EH (cell line): ENCODE measurements around the gene MAN2B1.
"Not testable (repeated sequence)": the region's sequence is repeated elsewhere in the genome, so short reads cannot be mapped to it uniquely, and the experiment has no call there.

ENCODE experiments used
- DNase-seq: peaks from one replicate; pipeline ENCODE4 v3.0.0-alpha.2; 2015; ENCODE audit warnings: low read depth

The MAN2B1 gene

DNA sequence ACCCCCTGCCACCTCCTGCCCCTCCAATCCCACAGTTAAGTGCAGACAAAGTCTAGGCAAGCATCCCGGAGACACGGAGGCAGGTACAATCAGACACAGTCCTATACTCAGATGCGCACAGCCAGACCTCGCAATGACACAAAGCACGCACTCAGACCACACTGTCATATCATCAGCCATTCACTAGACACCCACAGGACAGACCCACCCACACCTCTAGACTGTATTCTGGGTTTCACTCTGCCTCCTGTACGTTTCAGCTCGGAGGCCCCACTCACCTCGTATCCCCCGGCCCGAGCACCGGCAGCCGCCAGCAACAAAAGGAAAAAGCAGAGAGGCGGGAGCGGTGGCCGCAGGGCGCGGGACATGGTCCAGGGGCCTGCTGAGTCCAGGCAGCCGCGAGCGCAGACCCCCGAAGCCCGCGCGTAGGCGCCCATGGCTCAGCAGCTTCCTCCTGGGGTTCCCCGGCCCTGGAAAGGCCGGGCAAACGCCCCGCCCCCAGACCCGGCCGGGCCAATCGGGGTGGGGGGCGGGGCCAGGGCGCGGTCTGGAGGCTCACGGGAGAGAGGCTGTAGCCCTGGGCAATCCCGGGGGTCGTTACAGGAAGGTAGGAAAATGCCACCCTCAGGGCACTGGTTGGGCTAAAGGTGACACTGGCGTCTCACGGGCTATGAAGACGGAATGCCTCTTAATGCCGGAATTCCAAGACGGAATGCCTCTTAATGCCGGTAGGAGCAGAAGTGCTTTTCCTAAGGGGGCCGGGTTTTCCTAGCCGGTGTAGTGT, at the start of gene MAN2B1, which contains the start of gene WDR83:
Gene MAN2B1, minus strand, starts transcription at position 478 of the 784 bp plus-strand sequence. Its CDS starts 41 bp downstream, at position 437.
Gene WDR83, plus strand, starts transcription at position 543 of the 784 bp plus-strand sequence. CDS start 2,984 bp downstream, outside the sequence.
- DNase-seq: peak; percentile 75

DNA sequence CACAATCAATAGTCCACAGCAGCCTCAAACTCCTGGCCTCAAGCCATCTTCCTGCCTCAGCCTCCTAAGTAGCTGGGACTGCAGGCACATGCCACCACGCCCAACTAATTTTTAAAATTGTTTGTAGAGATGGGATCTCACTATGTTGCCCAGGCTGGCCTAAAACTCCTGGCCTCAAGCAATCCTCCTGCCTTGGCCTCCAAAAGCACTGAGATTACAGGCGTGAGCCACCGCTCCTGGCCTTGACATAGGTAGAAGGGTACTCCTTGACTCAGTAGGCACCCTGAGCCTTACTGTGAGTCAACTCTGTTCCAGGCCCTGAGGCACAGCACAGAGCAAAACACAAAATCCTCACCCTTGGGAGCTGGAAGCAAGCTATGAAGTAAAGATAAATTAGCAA, 49.4 kb upstream of the MAN2B1 start:
- DNase-seq: no peak

DNA sequence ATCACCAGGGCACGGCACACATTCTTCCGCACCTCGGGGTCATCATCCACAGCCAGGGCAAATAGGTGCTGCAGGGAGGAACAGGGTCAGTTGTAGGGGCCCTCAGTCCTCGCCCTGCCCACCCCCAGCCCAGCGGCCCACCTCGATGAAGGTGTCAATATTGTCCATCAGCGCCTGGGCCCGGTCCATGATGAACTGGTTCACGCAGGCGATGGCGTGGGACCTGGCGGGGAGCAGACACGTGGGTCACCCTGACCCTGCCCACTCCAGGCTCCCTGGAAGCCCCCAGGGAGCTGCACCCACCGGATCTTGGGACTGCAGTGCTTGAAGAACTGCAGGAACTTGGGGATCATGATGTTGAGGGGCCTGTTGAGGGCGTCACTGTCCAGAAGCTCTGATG, 48.6 kb upstream of the MAN2B1 start:
- DNase-seq: no peak

DNA sequence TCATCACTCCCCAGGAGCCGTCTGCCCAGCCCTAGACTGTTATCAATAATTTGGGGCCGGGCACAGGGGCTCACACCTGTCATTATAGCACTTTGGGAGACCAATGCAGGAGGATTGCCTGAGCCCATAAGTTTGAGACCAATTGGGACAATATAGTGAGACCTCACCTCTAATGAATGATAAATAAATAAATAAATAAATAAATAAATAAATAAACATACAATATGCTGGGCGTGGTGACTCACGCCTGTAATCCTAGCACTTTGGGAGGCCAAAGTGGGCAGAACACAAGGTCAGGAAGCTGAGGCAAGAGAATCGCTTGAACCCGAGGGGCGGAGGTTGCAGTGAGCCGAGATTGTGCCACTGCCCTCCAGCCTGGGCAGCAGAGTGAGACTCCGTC, 46.8 kb upstream of the MAN2B1 start:
- not testable (repeated sequence) for DNase-seq

DNA sequence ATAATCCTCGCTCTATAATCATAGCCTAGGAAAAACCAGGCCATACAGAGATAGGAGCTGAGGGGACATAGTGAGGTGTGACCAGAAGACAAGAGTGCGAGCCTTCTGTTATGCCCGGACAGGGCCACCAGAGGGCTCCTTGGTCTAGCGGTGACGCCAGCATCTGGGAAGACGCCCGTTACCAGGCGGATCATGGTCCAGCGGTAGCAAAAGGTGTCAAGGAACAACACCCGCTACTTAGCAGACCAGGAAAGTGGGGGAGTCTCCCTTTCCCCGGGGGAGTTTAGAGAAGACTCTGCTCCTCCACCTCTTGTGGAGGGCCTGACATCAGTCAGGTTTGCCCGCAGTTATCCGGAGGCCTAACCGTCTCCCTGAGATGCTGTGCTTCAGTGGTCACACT, 45.5 kb upstream of the MAN2B1 start:
- DNase-seq: not testable (repeated sequence)

DNA sequence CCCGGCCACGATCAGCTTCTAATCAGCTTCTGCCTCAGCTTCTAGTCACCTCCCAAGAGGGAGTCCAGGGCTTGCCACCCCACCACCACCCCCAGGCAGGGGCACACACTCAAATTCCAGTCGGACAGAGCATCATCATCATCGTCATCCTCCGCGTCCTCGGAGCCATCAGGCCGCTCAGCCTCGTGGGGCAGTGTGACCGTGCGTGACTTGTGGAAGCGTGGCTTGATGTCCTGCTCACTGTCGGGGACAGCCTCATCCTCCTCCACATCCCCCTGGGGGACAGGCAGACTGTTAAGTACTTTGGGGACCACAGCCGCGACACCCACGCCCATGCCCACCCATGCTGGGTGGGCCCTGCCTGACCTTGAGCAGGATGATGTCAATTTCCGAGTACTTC, 44.6 kb upstream of the MAN2B1 start:
- no peak for DNase-seq

DNA sequence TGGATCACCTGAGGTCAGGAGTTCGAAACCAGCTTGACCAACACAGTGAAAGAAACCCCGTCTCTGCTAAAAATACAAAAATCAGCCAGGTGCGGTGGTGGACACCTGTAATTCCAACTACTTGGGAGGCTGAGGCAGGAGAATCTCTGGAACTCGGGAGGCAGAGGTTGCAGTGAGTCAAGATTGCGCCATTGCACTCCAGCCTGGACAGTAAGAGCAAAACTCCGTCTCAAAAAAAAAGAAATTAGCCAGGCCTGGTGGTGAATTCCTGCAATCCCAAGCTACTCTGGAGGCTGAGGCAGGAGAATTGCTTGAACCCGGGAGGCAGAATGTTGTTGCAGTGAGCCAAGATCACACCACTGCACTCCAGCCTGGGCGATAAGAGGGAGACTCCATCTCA, 42.1 kb upstream of the MAN2B1 start:
- no peak for DNase-seq

DNA sequence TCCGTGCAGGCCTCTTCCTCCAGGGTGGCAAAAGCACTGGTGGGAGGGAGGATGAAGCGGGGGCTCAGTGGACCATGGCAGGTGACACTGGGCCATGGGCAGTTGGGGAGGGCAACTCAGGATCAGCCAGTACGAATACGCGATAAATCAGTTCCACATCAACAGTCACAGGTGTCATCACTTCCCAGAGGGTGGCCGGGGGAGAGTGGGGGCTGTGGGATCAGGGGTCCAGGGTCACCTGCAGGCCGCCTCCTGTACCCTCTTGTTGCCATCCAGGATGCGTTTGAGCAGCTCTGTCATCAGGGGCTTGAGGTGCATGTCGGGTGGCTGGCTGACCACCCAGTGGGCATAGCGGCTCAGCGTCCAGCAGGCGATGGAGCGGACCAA, 39.8 kb upstream of the MAN2B1 start:
- no peak for DNase-seq

DNA sequence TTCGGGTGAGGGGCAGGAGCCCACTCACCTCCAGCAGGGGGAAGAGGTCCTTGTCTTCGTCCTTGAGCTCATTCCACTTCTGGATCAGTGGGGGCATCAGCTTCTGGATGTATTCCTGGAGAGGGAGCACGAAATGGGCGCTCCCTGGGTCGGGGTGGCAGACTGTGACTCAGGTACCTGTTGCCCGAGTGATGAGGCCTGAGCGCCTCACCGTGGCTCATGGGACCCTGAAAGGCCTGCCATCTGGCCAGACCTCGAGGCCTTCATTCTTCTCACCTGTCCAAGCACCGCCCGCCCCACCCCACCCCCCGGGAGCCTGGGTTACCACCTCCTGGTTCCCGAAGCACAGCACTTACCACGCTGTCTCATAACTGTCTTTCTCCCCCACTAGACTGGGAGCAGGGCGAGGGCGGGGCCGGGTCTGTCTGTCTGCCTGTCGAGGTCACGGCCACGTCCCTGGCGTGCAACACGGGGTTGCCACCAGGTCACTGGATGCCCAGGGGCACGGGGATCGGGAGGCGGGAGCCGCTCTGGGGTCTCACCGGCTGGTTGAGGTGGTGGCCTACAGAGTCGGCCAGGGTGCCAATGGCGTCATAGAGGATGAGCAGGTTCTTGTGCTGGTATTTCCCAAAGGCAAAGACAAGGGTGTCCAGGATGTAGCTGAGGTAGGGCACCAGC, 39.3 kb upstream of the MAN2B1 start:
- DNase-seq: no peak

DNA sequence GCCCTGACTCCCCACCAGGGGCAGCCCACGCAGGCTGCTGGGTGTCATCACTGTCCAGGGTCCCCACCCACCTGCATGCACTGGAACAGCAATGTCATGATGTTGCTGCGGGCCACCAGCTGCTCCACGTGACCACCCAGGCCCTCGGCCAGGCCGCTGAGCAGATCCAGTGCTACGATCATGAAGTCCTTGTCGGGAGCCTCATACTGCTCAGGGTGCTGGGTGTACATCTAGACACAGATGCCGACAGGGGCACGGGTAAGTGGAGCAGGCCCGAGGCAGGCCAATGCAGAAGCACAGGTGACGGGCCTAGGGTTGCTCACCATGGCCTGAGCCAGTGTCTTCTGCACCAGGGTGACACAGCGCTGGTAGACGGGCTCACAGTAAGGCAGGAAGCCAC, 38.6 kb upstream of the MAN2B1 start:
- no peak for DNase-seq

DNA sequence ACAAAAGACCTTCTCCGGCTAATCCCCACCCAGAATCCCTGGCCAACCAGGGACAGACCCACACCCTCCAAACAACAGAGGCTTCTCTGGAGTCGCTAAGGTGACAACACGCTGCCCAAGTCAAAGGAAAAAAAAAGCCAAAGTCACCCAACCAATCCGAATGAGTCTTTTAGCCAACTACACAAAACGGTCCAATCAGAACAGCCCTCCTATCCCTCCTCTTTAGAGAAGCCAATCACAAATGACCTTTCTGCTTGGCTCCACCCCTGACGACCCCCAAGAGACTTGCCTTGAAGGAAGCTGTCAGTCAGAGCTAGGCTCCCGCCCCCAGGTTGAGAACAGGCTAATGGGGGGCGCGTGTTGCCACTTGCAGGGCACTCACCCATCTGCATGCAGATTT, 36.5 kb upstream of the MAN2B1 start:
- peak; percentile 52 for DNase-seq

DNA sequence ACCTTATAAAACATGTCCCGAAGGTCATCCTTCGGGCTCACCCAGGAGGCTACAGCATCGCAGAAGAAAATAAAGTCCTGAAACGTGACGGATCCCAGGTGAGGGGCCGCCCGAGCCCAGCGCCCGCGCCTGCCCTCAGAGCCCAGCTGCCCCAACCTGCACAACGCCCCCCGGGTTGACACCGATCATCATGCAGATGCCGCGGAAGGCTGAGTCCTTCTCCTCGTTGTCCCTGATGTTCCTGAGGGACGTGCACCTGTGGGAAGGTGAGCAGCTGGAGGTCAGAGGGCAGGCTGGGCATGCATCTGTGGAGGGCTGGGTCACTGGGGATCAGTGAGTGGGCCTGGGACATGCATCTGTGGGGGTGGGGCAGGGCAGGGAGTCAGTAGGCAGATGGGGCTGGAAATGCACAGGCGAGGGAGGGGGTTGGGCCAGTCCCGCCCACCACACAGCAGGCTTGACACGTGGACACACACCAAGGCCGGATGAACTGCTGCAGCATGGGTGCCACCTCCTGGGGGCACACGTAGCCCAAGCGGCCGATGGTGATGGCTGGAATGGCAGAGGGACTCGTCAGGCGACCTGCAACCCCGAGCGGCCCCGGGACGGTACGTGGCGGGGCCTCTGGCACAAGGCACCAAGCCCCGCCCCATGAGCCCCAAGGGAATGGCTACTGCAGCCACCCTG, 35.2 kb upstream of the MAN2B1 start:
- no peak for DNase-seq

DNA sequence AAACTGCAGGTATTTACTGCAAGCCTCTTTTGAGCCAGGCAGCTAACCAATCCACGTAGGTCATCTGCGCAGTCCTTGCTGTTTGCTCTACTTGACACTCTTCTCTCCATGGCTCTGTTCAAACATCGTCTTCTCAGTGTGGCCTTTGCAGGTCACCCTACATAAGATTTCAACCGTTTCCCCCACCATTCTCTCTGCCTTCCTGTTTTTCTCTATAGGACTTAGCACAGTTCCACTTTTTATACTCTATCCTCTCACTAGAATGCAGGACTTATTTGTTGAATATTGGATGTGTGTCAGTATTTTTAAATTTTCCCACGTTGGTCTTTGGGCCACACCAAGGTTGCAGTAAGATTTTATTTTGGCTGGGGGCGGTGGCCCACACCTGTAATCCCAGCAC, 31.6 kb upstream of the MAN2B1 start:
- DNase-seq: no peak

DNA sequence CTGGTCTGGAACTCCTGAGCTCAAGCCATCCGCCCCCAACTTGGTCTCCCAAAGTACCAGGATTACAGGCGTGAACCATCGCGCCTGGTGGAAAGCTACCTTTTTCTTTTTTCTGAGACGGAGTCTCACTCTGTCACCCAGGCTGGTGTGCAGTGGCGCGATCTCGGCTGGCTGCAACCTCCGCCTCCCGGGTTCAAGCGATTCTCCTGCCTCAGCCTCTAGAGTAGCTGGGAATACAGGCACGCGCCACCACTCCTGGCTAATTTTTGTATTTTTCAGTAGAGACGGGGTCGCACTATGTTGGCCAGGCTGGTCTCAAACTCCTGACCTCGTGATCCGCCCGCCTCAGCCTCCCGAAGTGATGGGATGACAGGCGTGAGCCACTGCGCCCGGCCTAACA, 30.9 kb upstream of the MAN2B1 start:
- not testable (repeated sequence) for DNase-seq

DNA sequence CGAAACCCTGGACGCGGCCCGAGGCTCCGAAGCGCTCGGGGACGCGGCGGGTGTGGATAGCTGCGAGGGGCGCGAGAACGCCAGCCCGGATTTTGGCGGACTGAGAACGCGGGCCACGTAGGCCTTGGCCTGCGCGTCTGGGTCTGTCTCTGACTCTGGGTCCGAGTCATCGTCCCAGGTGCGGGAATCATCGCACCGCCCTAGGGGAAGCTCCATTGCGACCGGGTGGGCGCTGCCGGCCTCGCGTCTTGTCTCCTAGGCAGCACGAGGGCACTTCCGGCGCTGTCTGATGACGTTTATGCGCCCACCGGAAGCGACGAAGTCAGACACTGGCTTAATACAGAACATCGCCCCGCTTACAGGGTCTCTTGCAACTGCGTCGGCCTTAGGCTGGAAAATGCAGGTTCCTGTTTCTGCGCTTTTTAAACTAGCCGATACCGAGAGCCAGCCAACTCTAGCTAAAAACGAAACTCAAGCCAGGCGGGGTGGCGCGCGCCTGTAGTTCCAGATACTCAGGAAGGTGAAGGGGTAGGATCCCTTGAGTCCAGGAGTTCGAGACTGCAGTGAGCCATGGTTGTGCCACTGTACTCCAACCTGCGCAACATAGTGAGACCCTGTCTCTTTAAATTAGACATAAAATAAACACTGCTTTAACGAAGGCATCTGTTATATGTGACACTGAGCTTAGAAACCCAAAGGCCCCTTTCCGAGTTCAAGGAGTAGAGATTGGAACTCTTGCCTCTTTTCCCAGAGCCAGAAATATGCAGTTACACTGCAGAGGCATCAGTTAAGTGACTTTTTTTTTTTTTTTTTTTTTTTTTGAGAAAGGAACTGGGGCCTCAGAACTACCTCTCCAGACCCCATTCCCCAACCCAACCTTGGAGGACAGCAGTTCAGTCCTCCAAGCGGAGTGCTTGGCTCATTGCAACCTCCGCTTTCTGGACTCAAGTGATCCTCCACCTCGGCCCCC, 30.1 kb upstream of the MAN2B1 start, which contains the start of gene FBXW9:
Gene FBXW9, minus strand, starts transcription at position 266 of the 970 bp plus-strand sequence. Its CDS starts 50 bp downstream, at position 216.
- DNase-seq: peak; percentile 94

DNA sequence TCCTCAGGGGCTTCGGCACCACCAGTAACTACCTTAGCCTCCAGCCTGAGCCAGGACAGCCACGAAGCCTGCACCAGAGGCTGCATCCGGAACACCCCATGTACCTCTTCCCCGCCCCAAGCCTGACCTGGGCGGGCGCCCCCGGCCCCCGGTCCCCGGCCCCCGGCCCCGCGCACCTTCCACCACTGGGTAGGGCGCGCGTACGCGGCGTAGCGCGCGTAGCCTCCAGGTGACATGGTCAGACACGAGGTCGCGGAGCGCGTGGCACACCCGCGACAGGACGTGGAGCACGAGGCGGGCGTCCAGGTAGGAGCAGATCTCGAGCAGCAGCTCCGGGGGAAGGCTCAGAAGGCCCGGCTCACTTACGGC, 29.4 kb upstream of the MAN2B1 start:
- DNase-seq: no peak

DNA sequence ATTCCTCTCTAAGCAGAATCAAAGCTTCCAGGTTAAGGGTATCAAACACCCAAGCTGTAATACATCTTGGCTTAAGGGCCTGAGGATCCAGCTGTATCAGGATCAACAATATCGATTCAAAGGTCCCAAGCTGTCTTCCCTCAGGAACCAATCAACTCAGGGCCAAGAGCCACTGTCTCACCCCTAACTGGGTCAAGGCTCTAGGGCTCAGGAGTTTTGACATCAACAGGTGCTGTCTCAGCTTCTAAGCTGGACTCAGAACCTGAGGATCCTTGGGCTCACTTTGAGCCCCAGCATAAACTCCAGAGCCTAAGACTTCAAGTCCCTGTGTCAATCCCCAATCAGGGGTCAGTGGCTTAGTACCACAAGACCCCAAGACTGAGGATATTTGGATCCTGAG, 29.0 kb upstream of the MAN2B1 start:
- DNase-seq: no peak

DNA sequence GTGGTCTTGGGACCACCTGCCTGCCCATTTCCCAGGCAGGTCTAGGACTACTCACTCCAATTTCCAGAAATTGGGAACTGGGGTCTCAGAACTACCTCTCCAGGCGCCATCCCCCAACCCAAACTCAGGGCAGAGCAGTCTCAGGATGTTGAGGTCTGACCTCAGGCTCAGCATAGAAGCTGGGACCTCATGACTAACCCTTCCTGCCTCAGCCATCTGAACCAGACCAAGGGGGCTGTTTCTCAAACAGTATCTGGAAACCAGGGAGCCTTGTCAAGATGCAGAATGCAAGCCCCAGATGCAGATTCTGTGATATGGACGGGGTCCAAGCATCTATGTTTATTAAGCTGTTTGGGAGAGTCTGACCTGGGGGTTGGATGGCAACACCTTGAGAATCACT, 28.6 kb upstream of the MAN2B1 start:
- no peak for DNase-seq

DNA sequence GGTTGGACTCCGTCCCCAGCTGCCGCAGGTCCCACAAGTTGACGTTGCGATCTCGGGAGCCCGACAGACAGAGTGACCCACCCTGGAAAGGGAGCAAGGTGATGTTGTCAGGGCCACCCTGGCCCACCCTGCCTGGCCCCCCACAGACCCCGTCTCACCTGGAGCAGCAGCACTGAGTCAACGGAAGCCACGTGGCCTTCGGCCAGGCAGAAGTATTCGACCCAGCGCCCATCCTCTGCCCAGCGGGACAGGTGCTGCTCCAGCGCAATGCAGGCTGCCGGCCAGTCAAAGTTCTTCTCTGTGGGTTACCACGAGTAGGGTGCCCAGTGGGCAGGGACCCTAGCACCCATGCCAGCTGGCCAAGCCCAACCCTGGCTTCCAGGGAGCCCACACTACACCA, 28.1 kb upstream of the MAN2B1 start:
- no peak for DNase-seq

DNA sequence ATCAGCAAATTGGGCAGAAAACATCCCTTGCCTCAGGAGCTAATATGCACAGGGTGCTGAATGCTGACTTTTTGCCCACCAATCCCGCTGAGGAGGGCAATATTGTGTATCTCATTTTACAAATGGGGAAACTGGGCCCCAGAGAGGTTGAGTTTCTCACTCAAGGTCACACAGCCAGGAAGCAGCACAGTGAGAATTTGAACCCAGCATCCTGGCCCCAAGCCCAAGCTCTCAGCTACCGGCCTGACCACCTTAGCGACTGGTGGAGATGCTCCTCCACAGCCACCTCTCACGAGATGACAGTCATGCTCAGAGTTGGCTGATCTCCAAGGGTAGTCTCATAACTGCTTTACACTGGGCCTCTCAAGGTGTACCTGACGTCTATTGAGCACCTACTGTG, 26.4 kb upstream of the MAN2B1 start:
- DNase-seq: no peak

DNA sequence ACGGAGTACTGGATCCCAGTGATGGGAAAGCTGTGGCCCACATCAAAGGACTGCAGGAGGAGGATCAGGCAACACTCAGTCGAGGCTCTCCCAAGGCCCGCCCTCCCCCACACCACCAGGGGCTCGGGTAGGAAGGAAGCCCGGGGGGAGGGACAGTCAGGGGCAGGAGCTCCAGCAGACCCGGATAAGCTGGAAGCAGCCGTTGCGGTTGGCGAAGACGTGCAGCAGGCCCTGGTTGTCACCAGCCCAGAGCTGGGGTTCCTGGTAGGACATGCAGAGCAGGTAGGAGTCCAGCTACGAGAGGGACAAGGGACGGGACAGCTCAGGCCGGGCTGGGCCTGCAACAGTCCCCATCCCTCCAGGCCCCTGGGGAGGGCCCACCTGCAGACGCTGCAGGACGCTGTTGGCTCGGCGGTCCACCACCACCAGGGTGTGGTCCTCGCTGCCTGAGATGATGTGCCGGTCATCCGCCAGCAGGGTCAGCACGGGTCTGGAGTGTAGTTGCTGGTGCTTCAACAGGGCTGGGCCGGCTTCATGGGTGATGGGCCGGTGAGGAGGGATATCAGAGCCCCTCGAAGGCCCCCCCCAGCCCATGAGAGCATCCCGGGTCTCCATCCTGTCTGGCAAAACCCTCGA, 23.2 kb upstream of the MAN2B1 start:
- DNase-seq: no peak
